ENCODE results near the gene EIF2B4.

EIF2B4 gene

DNA sequence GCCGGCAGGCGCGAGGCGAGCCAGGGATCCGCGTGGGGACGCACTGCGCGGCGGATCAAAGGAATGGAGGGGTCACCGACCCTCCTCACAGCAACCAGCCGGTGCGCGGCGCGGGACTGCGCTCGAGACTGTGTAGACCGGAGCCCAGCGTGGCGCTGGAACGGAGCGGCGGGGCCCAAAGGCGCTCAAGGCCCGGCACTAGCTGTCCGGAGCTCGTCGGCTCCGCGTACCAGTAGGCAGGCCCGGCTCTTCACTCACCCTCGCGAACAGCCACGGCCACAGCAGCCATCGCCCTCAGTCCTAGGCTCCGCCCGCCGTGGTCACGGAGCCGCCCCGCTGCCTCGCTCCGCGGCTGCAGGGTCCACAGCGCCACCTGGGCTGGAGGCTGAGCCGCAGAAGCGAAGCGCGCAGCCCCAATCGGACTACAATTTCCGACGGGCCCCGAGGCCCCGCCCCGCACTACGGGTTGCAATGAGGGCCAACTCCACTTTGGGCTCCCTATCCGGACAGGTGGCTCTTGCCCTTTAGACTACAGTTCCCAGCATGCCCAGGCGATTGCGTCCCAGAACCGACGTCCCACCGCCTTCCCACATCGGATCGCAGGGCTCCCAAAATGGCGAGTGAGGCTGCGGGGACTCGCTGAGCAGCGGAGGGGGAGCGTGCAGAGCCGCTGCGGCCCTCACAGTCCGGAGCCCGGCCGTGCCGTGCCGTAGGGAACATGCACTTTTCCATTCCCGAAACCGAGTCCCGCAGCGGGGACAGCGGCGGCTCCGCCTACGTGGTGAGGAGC lies at the start of gene EIF2B4, which contains the start of gene SNX17:
Gene EIF2B4 (minus strand): TSS at position 313 of the 790 bp plus-strand sequence. CDS start 24 bp downstream, at position 289.
Gene SNX17 (plus strand): TSS at position 591 of the 790 bp plus-strand sequence. CDS start 128 bp downstream, at position 719.
- DNase-seq (ENCODE audit: low read depth), result peak; percentile 98

DNA sequence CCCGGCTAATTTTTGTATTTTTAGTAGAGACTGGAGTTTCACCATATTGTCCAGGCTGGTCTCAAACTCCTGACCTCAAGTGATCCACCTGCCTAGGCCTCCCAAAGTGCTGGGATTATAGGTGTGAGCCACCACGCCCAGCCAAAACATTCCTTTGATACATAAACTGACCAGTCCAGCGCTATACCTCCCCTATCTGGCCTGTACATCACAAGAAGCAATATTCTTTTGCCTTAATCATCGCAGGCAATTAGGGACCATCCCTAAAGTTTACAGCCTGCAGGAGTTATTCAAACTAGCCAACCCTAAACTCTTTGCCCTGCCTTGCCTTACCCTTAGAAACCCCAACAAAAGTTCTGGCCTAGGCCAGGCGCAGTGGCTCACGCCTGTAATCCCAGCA lies 46.0 kb upstream of the EIF2B4 start:
- no peak for DNase-seq (ENCODE audit: low read depth)

DNA sequence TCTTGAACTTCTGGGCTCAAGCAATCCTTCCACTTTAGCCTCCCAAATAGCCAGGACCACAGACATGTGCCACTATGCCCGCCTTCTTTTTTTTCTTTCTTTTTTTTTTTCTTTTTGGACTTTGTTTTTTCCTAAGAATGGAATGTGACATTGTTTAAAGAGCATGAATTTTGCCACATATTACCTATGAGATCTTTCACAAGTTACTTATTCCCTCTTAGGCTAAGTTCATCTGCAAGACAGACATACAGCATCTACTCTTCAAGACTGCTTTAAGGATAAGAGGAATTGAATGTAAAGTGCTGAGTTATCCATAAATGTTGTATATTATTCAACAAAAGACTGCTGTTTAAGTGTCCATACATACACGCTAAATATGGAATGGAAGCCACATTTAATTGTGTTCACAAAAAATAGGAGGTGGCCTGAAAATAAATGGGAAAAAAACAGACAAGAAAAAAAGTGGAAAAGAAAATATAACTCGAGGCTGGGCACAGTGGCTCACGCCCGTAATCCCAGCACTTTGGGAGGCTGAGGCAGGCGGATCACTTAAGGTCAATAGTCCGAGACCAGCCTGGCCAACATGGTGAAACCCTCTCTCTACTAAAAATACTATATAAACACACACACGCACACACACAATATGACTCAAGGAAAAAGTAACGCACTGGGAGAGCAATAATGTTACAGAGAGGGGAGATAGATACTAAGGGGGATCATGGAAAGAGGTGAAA lies 42.4 kb upstream of the EIF2B4 start:
- DNase-seq (ENCODE audit: low read depth), result no peak

DNA sequence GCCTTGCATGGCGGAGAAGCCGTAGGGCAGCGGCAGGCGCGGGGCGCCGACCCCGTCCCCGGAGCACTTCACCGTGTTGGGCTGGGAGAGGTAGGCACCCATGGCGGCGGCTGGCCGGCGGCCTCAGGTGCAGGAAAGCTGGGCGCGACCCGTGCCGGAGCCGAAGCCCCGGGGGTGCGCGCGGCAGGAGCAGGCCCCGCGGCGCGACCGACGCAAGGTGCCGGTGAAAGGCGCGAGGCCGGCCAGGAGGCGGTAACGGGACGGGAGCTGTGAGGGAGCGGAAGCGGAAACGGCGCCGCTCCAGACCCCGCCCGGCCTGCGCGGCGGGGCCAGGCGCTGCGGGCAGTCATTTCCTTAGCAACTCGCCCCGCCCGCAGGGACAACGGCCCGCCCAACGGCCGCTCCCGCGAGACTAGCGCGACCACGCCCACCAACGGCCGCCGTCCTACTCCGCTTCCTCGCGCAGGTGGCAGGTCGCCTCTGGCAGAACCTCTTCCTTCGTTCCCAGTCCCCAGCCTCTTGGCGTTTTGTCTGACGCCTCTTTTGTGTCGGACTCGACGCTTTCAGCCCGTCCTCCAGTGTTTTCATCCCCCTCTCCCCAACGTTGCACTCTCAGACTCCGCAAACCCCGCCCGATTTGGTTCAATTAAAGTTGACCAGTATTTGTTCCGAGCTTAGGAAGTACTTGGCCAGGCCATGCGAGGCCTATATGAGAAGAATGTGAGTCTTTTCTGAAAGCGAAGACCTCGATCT lies 39.4 kb upstream of the EIF2B4 start, which contains the start of gene PPM1G:
Gene PPM1G (minus strand): TSS at position 271 of the 753 bp plus-strand sequence. CDS start 169 bp downstream, at position 102.
- peak; percentile 94 for DNase-seq (ENCODE audit: low read depth)

DNA sequence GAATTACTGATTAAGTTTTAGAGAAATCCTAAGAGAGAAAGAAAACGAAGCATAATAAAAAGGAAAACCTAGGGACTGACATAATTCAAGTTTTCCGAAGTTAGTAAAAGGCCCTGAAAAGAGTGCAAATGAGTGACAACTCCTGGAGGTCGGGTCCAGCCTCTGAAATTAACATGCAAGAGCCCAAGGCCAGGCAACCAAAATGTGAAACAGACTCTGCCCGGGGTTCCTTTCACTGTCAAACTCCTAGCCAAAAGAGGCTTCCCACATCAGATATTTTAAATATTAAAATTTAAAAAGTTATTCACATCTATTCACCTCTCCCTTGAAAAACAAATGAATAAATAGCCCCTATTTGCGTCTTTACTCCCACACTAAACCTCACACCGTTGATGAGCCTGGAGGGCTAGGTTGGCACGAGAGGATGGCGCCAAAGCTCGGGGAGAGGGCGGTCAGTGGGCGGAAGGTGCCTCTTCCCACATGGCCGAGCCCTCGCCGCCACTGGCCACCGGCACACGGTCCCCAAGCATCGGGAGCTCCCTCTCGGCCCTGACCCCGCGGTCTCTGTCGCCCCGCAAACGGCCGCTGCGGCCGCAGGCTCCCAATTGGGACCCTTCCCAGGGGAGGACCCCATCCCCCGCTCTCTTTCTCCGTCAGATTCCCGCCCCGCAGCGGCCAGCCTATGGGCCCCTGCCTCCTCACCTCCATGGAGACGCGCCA lies 38.6 kb upstream of the EIF2B4 start:
- DNase-seq (ENCODE audit: low read depth), result no peak

DNA sequence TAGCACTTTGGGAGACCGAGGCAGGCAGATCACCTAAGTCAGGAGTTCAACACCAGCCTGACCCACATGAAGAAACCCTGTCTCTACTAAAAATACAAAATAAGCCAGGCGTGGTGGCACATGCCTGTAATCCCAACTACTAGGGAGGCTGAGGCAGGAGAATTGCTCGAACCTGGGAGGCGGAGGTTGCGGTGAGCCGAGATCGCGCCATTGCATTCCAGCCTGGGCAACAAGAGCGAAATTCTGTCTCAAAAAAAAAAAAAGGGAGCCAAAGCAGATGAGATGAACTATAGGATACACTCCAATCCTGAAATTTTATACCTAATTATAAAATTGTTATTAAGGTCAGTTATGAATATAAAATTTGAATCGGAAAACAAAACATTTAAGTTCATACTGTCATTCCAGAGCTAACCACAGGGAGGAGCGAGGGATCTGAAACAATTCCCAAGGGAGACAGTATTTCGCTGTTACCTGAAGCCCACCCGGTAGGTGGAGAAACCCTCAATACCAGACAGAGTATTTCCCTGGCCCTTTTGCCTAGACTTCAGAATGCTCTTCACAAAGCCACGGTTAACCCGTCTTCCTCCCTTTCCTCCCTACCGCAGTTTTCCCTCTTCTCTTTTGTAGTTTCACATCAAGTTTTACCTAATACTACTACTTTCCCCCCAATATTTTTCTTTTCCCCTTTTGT lies 37.8 kb upstream of the EIF2B4 start:
- DNase-seq (ENCODE audit: low read depth), result no peak

DNA sequence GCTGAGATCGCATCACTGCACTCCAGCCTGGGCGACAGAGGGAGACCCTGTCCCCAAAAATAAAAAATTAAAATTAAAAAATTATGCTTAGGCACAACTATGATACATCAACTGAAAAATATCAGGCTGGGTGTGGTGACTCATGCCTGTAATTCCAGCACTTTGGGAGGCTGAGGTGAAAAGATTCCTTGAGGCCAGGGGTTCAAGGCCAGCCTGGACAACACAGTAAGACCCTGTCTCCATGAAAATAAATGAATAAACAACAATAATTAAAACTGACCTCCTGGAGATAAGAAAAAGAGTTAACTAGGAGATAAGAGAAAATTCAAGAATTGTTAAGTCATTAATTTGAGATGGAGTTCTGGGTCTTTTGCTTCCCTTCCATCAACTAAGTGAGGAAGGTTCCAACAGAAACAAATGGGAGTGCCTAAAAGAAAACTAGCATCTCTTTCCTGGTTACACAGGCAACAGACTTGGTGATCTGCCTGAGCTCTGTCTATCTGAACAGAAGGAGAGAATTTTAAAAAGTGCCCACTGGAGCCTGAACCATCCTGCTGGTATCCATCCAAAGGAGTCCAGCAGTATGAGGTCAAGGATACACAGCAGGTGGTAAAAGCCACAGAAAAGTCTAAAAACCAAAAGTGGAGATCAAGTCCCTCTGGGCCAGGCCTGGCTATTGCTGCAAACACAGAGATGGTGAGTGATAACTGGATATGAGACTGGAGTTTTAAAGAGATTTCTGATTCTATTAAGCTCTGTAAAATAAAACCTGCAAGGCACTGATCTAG lies 30.4 kb upstream of the EIF2B4 start:
- DNase-seq (ENCODE audit: low read depth), result no peak

DNA sequence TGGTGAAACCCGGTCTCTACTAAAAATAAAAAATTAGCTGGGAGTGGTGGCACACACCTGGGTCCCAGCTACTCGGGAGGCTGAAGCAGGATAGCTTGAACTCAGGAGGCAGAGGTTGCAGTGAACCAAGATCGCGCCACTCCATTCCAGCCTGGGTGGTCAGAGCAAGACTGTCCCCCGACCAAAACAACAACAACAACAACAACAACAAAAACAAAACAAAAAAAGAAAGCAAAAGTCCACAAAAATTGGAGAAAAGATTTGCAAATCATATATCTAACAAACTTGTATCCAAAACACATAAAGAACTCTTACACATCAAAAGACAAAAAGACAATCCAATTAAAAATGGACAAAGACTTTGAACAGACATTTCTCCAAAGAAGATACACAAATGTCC lies 28.8 kb upstream of the EIF2B4 start:
- DNase-seq (ENCODE audit: low read depth), result no peak

DNA sequence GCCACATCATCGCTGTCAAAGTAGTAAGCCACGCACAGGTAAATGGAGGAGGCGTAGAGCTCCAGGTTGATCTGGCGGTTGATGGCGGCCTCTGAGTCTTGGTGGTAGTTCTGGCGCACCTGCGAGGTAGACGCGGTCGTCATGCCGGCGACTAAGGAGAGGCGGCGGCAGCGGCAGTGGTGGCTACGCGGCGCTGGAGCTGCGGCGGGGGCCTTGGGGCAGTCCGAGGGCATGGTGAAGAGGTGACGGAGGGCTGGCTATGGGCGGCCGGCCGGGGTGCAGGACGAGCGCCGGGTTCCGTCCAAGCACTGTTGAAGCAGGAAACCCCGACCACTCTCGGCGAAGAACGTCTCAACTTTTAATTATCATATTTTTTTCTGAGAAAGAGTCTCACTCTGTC lies 23.1 kb upstream of the EIF2B4 start:
- no peak for DNase-seq (ENCODE audit: low read depth)

DNA sequence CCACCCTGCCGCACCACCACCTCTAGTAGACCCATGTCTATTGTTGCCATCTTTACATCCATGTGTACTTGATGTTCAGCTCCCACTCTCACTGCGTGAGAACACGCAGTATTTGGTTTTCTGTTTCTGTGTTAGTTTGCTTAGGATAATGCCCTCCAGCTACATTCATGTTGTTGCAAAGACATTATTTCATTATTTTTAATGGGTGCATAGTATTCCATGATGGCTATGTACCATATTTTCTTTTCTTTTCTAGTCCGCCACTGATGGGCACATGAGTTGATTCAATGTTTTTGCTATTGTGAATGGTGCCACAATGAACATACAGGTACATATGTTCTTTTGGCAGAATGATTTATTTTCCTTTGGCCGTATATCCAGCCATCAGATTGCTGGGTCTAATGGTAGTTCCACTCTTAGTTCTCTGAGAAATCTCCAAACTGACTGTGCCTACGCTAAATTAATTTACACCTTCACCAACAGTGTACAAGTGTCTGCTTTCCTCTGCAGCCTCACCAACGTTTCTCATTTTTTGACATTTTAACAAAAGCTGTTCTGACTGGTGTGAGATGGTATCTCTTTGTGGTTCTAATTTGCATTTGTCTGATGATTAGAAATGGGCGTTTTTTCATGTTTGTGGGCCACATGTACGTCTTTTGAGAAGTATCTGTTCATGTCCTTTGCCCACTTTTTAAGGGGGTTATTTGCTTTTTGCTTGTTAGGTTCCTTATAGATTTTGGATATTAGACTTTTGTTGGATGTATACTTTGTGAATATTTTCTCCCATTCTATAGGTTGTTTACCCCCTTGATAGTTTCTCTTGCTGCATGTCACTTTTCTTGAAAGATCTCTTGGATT lies 20.9 kb upstream of the EIF2B4 start:
- no peak for DNase-seq (ENCODE audit: low read depth)

DNA sequence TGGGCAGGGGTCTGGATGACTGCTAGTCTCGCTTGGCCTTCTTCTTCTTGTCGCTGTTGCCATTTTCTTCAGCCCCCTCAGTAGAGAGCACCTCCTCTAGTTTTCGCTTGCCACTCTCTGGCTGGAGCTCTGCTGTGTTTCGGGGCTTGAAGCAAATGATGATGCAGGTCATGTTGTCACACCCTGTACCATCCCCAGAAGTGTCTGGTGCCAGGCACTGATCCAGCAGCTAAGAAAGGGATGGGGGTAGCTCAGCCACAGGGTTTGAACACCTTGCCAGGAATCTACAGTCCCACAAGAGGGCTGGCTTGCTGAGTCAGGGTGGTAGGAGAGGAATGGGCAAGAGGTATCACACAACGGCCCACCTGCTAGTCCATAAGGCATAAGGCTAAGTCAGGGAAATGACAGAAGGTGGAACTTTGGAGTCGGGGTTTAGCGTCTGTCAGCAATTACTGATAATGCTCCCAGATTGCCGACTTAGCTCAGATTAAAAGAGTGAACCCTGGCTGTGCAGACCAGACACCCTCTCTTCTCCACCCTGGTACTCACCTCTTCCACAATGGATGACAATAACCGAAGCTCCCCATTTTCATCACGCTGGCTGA lies 11.5 kb upstream of the EIF2B4 start:
- DNase-seq (ENCODE audit: low read depth), result no peak

DNA sequence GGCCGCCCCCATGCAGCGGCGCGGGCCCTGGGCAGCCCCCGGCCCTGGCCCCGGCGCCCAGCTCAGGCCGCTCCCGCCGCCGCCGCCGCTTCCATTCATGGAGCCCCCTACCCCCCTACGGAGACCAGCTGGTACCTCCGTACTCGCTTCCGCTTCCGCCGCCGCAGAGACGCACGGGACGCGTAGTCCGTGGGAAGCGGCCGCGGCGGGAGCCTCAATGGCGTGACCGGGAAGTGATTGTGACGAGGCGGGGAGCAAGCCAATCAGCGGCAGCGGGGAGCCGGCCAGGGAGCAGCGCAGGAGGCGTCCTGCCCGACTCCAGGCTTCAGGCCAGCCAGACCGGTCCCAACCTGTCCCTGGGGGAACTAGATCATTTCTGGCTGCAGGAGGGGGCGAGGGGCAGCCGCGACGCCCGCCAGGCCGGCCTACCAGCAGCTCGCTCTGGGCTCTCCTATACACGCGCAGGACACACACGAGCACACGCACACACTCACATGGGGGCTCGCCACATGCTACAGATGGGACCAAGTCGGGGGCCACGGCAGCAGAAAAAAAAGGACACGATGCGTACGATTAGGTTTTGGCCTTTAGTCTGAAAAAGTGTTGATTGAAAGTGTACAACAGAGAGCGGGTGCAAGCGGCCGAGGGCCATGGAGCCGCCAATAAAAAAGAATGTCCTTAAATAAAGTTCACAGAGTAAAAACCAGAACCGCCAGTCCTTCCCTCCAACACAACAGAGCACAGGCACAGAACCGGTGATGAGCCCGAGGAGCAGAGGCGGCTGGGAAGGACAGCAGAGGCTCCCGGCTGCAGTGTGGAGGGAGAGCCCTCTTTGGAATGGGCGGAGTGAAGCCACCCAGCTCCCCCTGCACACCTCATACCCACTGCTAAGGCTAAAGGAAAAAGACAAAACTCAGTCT lies 10.7 kb upstream of the EIF2B4 start, which contains the start of gene ZNF513:
Gene ZNF513 (minus strand): TSS at position 109 of the 920 bp plus-strand sequence. CDS start 208 bp downstream, outside the sequence.
- peak; percentile 77 for DNase-seq (ENCODE audit: low read depth)

DNA sequence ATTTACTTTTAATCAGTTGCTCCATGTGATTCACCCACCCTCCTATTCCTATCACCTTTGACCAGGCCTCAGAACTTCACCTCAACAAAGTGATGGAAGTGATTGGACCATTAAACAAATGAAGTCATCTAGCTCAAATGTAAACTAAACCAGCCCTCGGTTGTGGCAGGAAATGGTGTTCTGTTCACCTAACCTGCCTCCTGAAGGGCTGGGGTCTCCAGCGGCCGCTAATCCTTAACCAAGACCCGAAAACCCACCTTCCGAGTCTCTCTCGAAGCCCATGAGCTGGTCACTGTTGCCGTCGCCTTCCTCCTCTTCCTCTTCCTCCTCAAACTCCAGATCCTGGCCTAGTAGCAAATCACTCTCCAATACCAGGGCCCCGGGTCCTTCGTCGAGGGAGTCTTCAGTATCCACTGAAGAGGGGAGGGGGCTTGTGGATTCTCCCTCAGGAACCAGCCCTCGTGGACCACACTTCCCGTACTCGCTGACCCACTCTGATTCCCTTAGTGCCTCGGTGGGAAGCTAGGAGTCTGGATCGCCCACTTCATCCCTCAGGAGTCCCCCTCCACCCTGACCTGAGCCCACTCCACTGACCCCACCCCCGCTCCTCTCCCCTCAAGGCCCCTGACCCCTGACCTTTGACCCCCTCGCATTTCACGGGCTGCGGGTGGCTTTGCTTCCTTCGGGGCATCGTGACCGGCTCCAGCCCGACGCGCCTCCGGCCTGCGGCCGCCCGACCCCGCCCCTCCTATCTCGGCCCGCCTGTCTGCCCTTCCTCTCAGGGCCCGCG lies 9.9 kb upstream of the EIF2B4 start:
- peak; percentile 8 for DNase-seq (ENCODE audit: low read depth)

DNA sequence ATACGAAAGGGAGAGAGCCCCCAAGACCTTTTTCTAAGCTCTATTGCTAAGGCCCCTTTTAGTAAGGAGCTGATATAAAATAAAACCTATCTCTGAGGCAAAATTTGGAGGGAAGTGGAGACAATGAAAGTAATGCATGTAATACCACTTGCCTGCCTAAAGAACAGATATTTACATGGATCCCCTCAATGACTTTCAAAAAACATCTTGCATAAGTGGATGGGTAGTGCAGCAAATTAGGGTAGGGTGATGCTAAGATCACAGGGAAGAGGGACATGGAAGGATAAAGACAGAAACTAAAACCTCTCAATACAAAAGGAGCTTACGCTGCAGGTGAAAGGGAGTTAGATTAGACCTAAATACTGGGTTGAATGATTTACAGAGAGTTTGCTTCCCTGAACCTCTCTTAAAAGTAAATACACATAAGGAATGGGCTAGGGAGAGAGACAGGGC lies 9.3 kb upstream of the EIF2B4 start:
- no peak for DNase-seq (ENCODE audit: low read depth)

DNA sequence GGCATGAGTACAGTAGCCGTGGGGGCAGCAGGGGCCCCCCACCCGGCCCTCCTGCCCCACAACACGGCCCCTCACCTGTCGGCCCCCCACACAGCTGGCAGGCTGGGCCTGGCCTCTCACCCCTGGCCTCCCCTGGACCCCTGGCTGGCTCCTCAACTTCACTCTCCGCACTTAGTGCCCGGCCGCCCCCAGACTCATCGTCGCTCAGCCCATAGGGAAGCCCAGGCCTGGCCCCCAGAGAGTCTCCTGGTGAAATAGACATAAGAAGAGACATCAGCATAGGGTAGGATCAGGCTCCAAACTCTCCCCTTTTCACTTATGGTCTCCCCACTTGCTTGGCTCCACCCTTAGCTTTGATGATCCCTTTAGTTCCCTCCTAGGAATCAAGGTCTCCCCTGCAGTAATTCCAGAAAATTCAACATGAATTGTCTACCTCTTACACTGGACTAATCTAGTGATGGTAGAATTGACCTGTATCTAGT lies 8.7 kb upstream of the EIF2B4 start:
- DNase-seq (ENCODE audit: low read depth), result no peak

DNA sequence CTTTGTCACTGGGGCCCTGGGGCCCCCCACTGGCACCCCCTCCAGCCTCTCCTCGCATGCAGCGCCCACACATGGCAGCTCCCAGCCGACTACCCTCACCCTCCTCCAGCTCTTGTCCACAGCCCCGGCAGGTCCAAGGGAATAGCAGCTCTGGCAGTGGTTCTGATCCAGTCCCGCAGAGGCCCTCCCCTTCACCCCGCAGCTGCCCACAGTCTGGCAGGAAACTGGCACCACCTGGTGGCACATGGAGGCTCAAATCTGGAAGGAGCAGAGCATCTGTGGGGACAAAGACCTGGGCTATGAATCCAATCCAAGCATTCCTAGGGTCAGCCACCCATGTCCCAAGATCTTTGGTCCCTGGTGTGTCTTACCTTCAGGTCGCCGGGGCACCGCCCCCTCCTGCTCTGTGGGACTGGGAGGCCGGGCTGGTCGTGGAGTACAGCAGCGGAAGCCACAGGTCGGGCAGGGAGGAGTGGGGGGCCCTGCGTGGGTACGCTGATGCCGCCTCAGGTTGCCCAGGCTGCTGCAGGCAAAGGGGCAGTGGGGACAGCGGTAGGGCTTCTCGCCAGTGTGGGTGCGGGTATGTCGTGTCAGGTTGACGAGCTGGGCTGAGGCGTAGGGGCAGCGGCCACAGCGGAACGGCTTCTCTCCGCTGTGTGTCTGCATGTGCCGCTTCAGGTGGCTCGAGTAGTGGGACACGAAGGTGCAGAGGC lies 8.1 kb upstream of the EIF2B4 start:
- DNase-seq (ENCODE audit: low read depth), result no peak

Data from stimulated activated CD8-positive, alpha-beta memory T cell treated with anti-CD3 and anti-CD28 coated beads, Interleukin-12 subunit alpha, Interleukin-12 subunit beta, amount 100 ng/mL, for 1 hour (primary cell).